Sigmoid colon (tissue), 7 donors: Measurements from ENCODE around the gene DIPK1B. TPM values are rescaled to one million over a fixed set of nuclear protein-coding genes. Genes with fewer than 3 reads are reported as not detected.

Experiments used
- DNase-seq: peaks from one replicate; pipeline ENCODE4 v3.0.0-alpha.2; 2019
- H3K27ac ChIP-seq, 4 donors: fragments of 200-600 bp; sonication (generic); one replicate each; pipeline ENCODE4 v1.5.1; 2016 to 2019; ENCODE audit warnings: mild to moderate bottlenecking in 1 of 4
- H3K27me3 ChIP-seq, 3 donors: fragments of 200-600 bp; sonication (generic); one replicate each; pipeline ENCODE4 v1.5.1; 2019; ENCODE audit warnings: mild to moderate bottlenecking in 1 of 3
- H3K36me3 ChIP-seq, 4 donors: fragments of 200-600 bp; sonication (generic); one replicate each; pipeline ENCODE4 v1.5.1; 2016 to 2019
- H3K4me1 ChIP-seq, 4 donors: fragments of 200-600 bp; sonication (generic); one replicate each; pipeline ENCODE4 v1.5.1; 2017 to 2019
- H3K4me3 ChIP-seq, 4 donors: fragments of 200-600 bp; sonication (generic); one replicate each; pipeline ENCODE4 v1.5.1; 2017 to 2019; ENCODE audit warnings: mild to moderate bottlenecking in 2 of 4, moderate library complexity in 1 of 4
- H3K9me3 ChIP-seq, 4 donors: fragments of 200-600 bp in 3 of 4; sonication (generic) in 3 of 4; one replicate each; pipeline versions ENCODE4 v1.5.1 to v1.6.1; 2013 to 2019
- CTCF ChIP-seq, 4 experiments: fragments of 450-650 bp in 3 of 4; fragments of 200-600 bp in 1 of 4; IDR thresholded peaks; one replicate each; pipeline ENCODE4 v1.5.1; 2016 to 2019; ENCODE audit warnings: antibody characterized with exemption in 4 of 4, mild to moderate bottlenecking in 3 of 4, moderate library complexity in 2 of 4
- EP300 ChIP-seq, 4 donors: sonication (generic); formaldehyde crosslinking; IDR thresholded peaks; one replicate each; pipeline ENCODE4 v1.6.1; 2017; ENCODE audit warnings: antibody characterized with exemption in 4 of 4
- POLR2A ChIP-seq, 2 donors: fragments of 450-650 bp; IDR thresholded peaks; one replicate each; pipeline ENCODE4 v1.6.1; 2016; ENCODE audit warnings: antibody characterized with exemption in 2 of 2, mild to moderate bottlenecking in 2 of 2, moderate library complexity in 2 of 2
- POLR2AphosphoS5 ChIP-seq, 4 donors: sonication (generic); formaldehyde crosslinking; IDR thresholded peaks; one replicate each; pipeline ENCODE4 v1.6.1; 2017; ENCODE audit warnings: antibody characterized with exemption in 4 of 4
- WGBS, 2 donors: extraction: QIAGEN DNeasy Blood & Tissue Kit; methylation state at CpG; one replicate each; pipeline ENCODE4 v1.1.7; 2013; 5-methylcytosine and 5-hydroxymethylcytosine counted together
- intact Hi-C: fragments of 100-400 bp; cut with DNase I; formaldehyde crosslinking; loops from one replicate; pipeline ENCODE4 v1.15.1; 2023
- polyA plus RNA-seq, 3 donors: library from polyadenylated mRNA; stranded (reverse); fragments of 200-250 nt; gene quantifications; one replicate each; pipeline ENCODE4 v1.2.3, GENCODE V29; 2013
- total RNA-seq, 4 donors: library from RNA; depleted of rRNA; stranded (reverse); fragments of >200 nt; gene quantifications; one replicate each; pipeline ENCODE4 v1.1.0, GENCODE V29; 2016
- donor health status: healthy with polysubstance abuse.
- donor health status: Bipolar disorder and iron deficiency.
- donor health status: healthy.

DIPK1B gene
- total and polyA plus RNA-seq, 7 donors: 0.23 to 18.3 (median 9.6) TPM

GRCh38 chr9:136686534-136686793, 25.9 kb upstream of the DIPK1B start:
- intact Hi-C loops: loop anchor here (2.0 kb wide), 1 partner anchor 40 kb away; no protein-coding TSS in a partner anchor
- Histone ChIP-seq H3K27ac (peak overlapping the region; percentile 78 to 88 (median 84)), H3K36me3 (no peaks in the 10 kb centered on the region), H3K4me1 (peaks cover 0 to 48% (median 42%) of the 10 kb centered on the region in 4 donors), H3K9me3 (no peaks in the 10 kb centered on the region), H3K4me3 (peak overlapping the region; percentile 67 to 88 (median 72)), H3K27me3 (no peaks in the 10 kb centered on the region)
- 1% methylated on average over 20 of the region's 20 CpGs for WGBS, 2 donors
- TF ChIP-seq CTCF (IDR thresholded peaks at IDR 0.05): no peak
- no peak for TF ChIP-seq POLR2A (IDR thresholded peaks at IDR 0.05)
- no peak for TF ChIP-seq EP300 (IDR thresholded peaks at IDR 0.05)
- DNase-seq: no peak

- no peaks in the 10 kb centered on the region for H3K36me3 ChIP-seq
- H3K9me3 ChIP-seq: no peaks in the 10 kb centered on the region
- peak within 1 kb of the TSS; percentile 67 to 88 (median 72) for H3K4me3 ChIP-seq
- intact Hi-C loops: loop anchor here (2.0 kb wide), 1 partner anchor 40 kb away; no protein-coding TSS in a partner anchor
- H3K27ac ChIP-seq: peak within 1 kb of the TSS; percentile 78 to 88 (median 84)
- H3K4me1 ChIP-seq: peaks cover 0 to 49% (median 44%) of the 10 kb centered on the region in 4 donors
- no peak for TF ChIP-seq POLR2A (IDR thresholded peaks at IDR 0.05)
- TF ChIP-seq POLR2AphosphoS5 (IDR thresholded peaks at IDR 0.05): peak; percentile 11 to 55 (median 30)
- WGBS, 2 donors: 1% methylated on average over 106 of the region's 106 CpGs
- peak; percentile 83 for DNase-seq
- H3K27me3 ChIP-seq: no peaks in the 10 kb centered on the region
Measured at GRCh38 chr9:136686794-136687711, 25.3 kb upstream of the DIPK1B start, which contains the start of gene AGPAT2. TSS of gene AGPAT2 (minus strand) at chr9:136687457. CDS start at chr9:136687357, 100 bp downstream.

GRCh38 chr9:136687721-136688223, 24.6 kb upstream of the DIPK1B start:
- peak overlapping the region; percentile 78 to 88 (median 84) for H3K27ac ChIP-seq
- H3K4me1 ChIP-seq: peaks cover 0 to 49% (median 44%) of the 10 kb centered on the region in 4 donors
- peak overlapping the region; percentile 67 to 88 (median 72) for H3K4me3 ChIP-seq
- TF ChIP-seq CTCF (IDR thresholded peaks at IDR 0.05) (no peak), EP300 (IDR thresholded peaks at IDR 0.05) (no peak), POLR2A (IDR thresholded peaks at IDR 0.05) (no peak), POLR2AphosphoS5 (IDR thresholded peaks at IDR 0.05) (no peak)
- no peaks in the 10 kb centered on the region for H3K27me3 ChIP-seq
- no peaks in the 10 kb centered on the region for H3K9me3 ChIP-seq
- DNase-seq: no peak
- intact Hi-C loops: loop anchor here (2.0 kb wide), 1 partner anchor 39 kb away; no protein-coding TSS in a partner anchor
- no peaks in the 10 kb centered on the region for H3K36me3 ChIP-seq
- 3 to 19% methylated on average over 37 of the region's 37 CpGs for WGBS, 2 donors

GRCh38 chr9:136688274-136689107, 23.9 kb upstream of the DIPK1B start:
- H3K27ac ChIP-seq: peak overlapping the region; percentile 78 to 88 (median 84)
- WGBS, 2 donors: 60 to 69% methylated on average over 21 of the region's 21 CpGs
- H3K4me1 ChIP-seq: peaks cover 0 to 49% (median 44%) of the 10 kb centered on the region in 4 donors
- H3K4me3 ChIP-seq: no peak overlapping the region
- no peaks in the 10 kb centered on the region for H3K27me3 ChIP-seq
- intact Hi-C loops: no loop called here
- no peak for DNase-seq
- H3K36me3 ChIP-seq: no peaks in the 10 kb centered on the region
- H3K9me3 ChIP-seq: no peaks in the 10 kb centered on the region
- TF ChIP-seq CTCF (IDR thresholded peaks at IDR 0.05) (no peak), EP300 (IDR thresholded peaks at IDR 0.05) (no peak), POLR2AphosphoS5 (IDR thresholded peaks at IDR 0.05) (no peak), POLR2A (IDR thresholded peaks at IDR 0.05) (no peak)
